GM19452 (cell line): ENCODE results near the gene NTRK3.

Experiments used
- ATAC-seq: cut with Tn5 transposase; IDR thresholded peaks from one replicate; pipeline ENCODE4 v1.9.1; 2021; ENCODE audit not compliant: unreplicated experiment

Gene NTRK3

DNA sequence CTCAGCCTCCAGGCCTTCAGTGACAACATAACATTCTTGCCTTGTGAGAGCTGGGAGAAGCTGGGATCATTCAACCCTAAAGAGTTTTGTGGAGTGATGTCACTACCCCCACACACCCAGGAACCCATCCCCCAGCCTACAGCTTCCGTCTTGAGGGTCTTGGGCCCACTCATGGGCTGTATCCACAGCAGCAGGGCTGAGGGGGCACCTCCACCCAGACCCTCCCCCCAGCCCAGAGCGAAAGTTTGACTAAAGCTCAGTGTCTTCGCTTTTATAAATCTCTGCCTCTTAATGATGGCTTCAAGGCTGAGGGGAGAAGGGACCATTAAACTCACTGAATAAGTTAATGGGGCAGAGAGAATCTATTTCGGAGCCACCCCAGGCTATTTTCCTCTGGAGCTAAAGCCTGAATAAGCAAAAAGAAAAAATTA is 23.8 kb downstream of the NTRK3 start:
- ATAC-seq = no peak

DNA sequence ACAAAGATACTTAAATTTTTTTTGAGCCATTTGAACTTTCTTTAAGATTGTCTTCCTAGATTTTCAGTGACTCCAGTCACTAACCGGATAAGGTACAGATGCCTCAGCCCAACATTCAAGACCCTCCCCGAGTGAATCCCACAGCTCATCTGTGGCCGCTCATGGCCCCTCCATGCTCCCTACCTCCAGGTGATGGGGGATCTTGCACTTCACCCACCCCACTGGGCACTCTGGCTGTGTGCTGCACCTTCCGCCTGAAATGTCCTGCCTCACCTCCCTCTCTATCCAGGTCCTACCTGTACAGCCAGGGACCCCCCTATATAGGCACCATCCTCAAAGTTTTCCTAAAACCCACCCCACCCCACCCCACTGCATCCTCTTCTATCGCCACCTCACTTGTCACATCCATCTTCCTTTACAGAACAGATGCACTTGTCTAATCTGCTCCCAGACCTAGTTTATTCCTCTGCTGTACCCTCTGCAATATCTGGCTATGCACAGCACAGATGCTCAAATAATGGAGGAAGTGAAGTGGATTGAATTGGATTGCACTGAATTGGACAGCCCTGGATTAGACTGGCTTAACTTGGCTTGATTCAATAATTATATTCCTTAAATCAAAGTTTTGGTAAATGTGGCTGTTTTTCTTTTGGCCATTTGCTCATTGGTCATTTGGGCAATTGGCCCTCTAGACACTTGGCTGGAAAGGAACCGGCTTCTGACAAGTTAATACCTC is 24.5 kb downstream of the NTRK3 start:
- ATAC-seq = no peak

DNA sequence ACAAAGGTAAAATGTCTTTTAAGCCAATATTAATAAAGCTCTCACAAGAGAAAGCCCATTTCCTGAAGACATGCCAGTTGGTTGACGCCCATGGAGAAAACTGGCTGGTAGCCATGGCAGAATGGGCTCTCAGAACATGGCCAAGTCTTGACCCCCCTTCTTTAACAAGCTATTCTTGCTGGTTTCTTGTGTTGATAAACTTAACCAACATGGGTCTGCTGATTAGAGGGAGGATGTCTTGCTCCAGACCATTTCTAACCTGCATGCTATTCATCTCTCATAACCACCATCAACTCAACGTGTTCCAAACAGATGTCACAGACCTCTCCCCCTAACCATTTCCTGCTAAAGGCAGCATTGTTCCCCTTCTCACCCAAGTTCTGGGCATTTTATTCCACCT is 25.7 kb downstream of the NTRK3 start:
- ATAC-seq = no peak

DNA sequence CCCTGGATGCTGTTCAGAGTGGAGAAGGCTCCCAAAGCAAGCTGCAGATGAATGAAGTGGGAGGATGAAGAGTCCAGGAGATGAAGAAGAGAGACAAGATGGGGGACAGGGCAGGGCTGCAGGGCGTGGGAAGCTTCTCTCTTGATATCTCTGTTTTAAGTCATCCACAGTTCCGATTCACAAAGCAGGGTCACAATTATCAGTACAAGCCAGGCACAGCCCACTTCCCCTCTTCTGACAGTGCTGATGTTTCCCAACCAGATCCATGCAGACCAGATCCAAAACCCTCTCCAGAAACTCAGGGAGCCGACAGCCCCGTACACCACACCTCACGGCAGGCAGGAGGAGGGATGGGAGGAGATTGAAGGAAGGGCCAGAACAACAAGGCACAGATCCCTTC is 31.1 kb downstream of the NTRK3 start:
- ATAC-seq = no peak

DNA sequence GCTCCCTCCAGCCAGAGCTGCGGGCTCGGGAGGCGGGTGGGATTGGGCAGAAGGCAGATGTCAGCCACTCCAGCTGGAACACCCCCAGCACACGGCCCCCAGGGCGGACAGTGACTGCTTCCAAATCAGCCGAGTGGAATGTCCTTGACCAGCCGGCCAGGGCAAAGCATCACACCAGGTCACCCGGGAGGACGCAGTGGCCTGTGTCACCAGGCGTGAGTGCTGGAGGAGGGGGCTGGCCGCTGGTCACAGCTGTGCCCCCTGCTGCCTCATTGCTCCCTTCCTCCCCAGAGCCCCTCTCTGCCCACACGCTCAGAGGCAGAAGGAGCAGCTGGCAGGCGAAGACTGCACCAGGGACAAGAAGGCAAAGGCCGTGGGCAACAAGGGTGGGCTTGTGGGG is 33.5 kb downstream of the NTRK3 start:
- no peak for ATAC-seq

DNA sequence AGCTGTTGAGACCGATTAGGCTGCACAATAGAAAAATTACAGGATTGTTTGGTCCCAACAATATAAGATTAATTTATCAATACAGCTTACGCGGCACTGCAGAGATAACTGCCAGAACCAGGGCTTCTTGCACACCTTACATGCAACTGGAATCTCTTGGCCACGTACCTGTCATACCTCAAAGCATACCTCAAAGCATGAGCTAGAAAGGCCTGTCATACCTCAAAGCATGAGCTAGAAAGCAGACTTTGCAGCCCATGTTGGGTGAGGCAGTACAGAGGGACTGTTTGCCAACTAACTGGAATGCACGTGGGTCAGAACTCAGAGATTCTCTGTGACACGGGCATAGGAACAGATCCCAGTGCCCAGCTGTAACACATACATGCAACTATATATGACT is 34.7 kb downstream of the NTRK3 start:
- no peak for ATAC-seq

DNA sequence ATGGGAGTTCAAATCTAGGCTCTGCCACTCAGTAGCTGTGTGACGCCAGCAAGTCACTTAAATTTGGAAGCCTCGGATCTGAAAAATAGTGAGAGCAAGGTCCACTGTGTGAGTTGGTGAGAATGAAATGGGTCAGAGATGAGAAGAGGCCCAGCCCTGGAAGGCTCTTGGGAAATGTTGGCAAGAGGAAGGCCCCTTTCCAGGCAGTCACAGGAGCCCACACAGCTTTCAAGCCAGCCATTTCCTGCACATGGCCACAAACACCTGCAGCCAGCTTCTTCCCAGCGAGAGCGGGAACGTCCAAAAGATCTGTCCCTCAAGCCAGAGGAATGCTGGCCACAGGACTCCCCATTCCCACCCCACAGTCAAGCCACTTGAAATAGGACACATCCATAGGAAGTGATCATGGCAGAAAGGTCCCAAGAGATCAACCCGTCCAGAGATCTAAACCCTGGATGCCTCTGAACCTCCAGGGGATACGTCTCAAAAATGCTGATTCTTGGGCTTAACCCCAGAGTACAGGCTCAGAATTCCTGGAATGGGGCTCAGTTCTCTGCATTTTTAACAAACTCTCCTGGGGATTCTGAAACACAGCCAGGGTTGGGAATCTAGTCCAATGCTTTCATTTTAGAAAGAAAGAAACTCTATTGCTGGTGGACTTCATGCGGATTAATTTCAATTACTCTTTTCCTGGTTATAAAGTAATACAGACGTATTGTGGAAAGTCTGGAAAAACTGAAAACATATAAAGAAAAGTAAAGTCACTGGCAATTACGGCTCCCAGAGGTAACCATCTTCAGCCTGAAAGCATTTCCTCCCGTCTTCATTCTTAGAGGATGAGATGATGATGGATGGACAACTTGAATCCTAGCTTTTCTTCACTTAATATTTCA is 35.9 kb downstream of the NTRK3 start:
- ATAC-seq = no peak

DNA sequence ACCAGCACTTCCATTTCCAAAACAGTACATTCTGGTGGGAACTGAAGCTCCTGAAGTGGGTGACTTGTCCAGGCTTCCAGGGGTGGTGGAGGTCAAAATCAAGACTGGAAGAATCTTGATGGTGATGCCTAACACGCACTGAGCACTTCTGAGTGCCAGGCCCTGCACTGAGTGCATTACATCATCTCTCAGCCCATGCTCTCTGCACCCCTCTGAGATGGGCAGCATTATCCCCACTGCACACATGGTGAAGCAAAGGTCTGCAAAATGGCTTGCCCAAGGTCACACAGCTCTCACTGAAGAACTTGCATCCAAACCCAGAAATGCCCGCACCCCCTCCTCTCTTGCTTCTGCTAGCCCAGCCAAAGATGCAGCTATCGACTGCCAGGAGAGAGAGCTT is 36.9 kb downstream of the NTRK3 start:
- ATAC-seq = no peak

DNA sequence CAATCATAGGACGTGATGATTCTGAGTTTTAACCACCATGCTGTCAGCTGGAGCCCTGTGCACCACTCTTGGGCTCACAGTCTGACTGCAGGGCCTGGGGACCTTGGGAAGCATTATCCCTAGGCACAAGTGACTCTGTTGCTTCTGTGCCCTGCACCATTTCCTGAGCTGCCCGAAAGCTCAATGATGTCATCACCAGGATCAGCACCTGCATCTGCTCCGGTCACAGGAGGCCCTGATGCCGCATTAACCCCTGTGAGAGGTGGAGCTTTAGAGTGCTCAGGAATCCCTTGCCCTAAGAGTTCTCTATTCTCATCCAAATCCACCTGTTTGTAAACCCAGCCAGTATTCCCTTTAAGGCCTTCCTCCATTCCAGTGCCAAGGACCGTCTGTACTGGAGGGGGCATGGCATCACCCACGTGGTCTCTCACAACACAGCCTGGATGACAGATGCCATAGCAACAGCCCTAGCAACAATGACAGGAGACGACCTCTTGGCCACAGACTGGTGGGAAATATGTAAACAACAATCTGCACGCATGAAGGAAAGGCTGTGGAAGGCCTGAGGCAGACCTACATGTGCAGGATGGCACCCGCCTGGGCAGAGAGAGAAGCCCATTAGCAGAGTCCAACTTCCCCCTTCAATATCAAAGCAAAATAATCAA is 37.9 kb downstream of the NTRK3 start:
- no peak for ATAC-seq

DNA sequence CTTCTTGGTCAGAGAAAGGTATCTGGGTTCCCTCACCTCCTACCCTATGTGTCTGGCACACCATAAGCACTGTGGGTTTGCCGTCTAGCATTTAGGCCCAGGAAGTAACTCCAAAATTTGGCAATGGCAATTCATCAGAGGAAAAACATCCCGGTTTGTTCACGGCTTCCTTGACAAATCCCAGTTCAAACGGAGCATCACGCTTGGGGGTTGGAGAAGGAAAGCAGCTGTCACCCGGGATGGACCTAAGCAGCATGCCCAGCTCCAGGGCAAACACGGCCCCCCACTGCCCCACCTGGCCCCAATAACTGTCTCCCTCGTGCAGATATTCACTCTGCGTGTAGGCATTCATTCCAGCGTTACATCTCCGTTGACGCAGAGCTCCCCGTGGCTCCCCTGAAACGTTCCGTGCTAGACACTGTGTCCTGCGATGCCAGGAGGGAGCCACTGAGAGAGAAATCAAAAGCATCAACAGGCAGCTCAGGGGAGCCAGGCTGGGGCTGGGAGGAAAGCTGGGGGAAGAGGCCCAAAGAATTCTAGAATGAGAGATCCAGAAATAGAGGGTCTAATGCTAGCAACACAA is 41.4 kb downstream of the NTRK3 start:
- ATAC-seq = no peak

DNA sequence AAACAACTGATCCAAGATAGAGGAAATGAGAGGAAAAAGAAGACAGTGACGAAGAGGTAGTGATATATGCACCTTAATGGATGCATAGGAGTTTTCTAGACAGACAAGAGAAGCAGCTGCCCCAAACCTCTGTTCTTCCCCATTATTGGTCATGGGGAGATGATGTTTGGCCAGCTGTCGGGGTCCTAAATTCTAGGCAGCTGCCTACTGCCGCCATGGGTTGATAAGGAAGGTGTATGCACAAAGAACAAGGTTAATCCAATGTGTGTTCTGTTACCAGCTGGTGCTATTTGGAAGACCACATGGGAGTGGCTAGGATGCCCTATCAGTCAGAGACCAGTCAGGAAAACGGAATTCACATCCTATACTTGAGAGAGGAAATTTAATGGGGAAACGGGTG is 47.4 kb downstream of the NTRK3 start:
- ATAC-seq = no peak

DNA sequence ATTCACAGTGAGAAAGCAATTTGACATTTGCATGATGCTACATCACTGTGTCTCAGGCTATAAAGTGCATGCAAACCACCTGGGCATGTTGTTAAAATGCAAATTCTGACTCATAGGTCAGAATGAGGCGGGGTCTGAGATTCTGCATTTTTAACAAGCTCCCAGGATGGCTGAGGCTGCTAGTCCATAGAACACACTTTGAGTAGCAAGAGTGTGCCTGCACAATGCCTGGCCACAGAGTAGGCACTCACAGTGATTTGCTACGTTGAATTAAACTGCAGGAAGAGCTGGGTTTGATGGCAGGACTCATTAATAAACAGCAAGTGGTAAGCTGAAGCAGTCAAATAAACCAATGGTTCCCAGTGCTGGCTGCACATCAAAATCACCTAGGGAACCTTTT is 48.1 kb downstream of the NTRK3 start:
- no peak for ATAC-seq

DNA sequence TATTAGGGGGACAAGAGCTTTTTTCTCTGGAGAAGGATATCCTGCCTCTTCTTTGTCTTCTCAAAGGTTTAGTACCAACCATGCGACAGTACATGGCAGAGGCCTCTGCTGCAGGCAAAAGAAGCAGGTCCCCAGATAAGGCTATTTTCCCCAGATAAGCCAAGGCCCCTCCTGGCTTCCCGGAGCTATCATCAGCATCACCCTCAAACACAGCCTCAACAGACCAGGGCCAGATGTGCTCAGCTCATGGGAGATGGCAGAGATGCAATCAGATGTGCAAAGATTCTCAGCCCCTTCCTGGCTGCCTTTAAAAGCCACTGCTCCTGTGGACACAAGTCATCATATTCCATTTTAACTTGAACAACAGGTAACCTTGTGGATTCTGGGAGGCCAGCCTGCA is 49.0 kb downstream of the NTRK3 start:
- no peak for ATAC-seq

DNA sequence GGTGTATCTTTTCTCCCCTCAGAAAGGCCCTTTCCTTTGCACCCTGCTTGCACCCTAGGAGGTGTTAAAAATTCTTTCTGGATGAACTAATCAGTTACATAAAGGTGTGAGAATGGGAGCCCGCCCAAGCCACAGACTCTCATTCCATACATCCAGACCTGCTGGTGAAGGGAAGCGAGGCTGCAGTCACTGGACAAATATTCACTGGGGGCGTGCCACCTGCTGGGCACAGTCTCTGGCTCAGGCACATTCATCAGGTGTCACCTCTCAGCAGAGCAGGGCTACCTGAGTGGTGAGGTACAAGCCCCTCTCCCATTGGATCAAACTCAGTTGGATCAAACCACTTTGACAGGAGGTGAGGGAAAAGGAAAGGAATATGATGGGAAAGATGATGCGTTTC is 52.0 kb downstream of the NTRK3 start:
- no peak for ATAC-seq

DNA sequence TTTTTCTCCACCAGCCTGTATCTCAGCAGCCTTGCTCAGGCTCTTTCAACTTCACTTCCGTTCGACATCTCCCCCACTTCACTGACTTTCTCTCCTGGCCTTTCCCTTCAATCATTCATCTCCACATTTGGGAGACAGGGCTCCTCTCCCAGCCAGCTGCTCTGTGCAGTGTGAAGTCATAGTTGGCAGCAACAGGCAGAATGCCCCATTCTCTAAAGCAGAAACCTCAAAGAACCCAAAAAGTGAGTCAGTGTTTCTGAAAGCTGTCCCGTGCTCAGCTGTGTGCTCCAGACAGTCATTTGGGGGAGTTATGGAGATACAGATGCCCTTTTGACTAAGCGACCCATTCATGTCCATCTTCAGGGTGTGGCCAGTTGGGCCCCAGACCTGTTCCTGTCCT is 54.3 kb downstream of the NTRK3 start:
- no peak for ATAC-seq

DNA sequence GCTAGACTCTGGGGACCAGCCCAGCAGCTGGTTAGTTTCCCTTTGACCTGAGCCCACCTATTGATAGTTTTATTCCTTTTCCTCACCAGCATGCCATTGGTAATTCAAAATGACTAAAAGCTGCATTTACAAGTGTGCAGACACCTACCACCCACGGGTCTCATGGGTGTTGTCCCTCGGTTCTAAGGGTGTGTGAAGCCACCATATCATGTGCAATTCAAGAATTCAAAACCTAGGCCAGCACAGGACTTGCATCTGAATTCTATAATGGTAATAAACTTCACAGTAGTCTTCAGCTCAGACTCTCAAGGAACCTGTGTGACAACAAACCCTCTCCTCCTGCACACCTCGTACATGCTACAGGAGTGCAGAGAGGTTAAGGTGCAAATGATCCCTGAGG is 55.3 kb downstream of the NTRK3 start:
- no peak for ATAC-seq

DNA sequence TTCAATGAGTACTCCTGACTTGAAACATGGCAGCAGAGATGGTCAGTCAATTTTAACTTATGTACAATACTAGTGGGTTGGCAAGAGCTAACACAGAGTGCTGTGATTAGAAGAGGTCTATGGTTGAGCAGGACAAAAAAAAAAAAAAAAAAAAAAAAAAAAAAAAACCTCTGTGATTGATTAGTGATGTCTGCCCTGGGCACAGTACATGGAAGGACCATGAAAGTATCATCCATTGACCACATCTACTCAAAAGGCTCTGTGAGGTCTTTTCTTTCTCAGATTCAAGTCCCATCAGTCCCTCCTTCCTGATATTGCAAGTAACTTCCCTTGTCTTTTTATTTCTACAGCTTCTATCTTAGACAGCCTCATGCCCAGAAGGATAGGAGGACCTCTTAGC is 59.6 kb downstream of the NTRK3 start:
- no peak for ATAC-seq

DNA sequence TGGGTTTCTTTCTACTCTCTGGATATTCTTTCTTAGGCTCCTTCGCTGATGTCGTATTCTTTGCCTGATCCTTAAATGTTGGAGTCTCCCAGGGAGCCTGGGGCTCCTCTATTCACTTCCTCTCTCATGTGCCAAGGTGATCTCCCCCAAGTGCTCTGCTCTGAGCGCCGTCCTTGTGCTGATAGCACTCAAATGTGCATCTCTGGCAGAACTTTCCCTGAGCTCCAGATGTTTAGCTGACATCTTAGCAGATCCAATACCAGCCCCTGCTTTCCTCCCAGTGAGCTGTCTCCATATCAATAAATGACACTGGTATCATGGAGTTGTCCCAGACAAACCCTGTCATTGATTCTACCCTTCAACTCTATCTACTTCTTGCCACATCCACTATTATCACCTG is 62.4 kb downstream of the NTRK3 start:
- ATAC-seq = no peak

DNA sequence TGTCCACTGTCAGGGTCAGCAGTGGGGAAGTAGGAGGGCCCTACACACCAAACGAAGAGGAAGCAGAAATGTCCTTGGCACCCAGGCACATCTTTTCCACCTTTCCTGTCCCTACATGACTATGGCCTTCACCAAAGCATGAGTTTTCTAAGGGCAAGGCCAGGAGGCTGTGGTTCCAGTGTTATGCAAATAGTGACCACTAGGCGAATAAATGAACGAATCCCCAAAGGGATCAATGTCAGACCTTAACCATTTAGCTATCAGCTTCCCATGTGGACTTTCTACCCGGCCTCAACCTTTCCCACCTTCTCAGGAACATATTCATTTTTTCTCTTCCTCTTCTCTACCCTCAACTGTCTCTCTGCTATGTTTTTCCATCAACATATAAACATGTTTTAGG is 63.1 kb downstream of the NTRK3 start:
- no peak for ATAC-seq

DNA sequence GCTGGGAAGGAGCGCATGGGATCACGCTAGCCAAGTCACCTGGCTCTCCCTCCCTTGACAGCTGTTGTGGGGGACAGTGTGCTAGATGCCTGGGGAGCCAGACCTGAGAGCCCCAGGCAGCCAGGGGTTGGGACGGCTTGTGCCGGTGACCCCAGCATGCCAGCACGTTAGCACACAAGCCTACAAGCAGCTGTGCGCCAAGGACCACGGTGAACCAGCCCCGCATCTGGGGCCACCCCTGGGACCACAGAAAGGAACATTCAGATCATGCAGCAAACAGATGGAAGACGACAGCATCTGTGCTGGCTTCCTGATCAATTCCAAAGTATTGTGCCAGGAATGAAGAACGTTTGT is 64.8 kb downstream of the NTRK3 start:
- no peak for ATAC-seq

DNA sequence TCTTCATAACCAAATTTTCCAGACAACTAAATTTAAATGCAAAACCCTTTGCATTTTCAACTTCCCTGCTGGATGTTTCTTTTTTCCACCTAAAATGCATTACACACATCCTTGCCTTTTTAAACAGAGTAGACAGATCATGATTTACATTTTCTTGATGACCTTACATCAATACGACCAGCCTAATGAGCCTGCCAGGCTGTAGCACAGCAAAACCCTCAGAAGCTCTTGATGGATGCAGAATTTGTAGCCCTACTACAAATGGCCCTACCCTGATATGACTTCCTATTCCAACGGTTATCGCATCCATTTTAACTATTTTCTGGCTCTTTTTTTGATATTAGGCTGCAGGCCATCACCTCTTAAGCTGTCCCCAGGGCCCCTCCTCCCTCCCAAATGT is 66.3 kb downstream of the NTRK3 start:
- no peak for ATAC-seq

DNA sequence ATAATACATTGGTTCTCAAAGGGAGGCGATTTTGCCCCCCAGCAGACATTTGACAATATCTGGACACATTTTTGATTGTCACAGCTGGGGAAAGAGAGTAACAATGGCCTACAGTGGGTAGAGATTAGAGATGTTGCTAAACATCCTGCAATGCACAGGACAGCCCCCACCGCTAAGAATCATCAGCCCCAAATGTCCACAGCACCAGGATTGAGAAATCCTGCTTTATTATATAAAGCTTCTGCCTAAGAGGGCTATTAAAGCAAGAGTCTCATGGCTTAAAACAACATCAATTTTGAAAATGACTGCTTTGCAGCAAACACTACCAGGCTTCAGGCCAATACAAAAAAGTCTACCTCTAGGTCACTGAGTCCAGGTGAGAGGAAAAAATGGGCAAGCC is 68.2 kb downstream of the NTRK3 start:
- ATAC-seq = no peak
